Stimulated activated CD8-positive, alpha-beta memory T cell treated with anti-CD3 and anti-CD28 coated beads, Interleukin-7, amount 100 ng/mL, for 48 hours (primary cell): ENCODE data around the gene RNF167.
A peak's percentile ranks its signal among the peaks of the same experiment; 100 is the strongest.

Experiments used
- DNase-seq, 2 donors: peaks; one replicate each; pipeline ENCODE4 v3.0.0-alpha.2; 2020; ENCODE audit warnings: low read depth in 1 of 2; ENCODE audit errors: extremely low read depth in 1 of 2

Gene RNF167

GRCh38 chr17:4972752-4973151, 32.7 kb downstream of the RNF167 start:
- no peak for DNase-seq

GRCh38 chr17:4973256-4974114, 33.4 kb downstream of the RNF167 start:
- no peak for DNase-seq

DNA sequence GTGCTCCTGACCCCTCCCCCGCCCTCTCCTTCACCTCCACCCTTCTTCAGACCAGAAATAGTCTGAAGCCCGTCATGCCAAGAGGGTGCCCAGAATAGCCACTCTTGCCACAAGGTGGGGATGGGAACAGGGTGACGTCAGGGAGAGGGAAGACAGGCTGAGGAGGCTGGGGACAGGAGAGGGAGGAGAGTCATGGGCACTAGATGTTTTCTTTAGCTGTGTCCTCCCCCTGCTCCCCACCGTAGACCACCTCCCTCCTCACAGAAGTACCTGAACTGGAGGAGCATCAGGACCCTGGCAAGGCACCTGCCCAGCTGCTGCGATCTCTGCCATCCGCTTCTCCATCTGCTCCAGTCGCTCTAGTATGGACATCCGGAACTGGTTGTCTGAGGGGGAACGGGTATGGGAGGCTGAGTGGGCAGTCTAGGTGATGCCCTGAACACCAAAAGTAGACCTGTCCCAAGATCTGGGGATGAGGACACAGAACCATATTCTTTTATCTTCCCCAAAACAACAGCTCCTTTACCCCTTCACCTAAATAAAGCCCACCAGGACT, 34.1 kb downstream of the RNF167 start:
- DNase-seq = no peak

DNA sequence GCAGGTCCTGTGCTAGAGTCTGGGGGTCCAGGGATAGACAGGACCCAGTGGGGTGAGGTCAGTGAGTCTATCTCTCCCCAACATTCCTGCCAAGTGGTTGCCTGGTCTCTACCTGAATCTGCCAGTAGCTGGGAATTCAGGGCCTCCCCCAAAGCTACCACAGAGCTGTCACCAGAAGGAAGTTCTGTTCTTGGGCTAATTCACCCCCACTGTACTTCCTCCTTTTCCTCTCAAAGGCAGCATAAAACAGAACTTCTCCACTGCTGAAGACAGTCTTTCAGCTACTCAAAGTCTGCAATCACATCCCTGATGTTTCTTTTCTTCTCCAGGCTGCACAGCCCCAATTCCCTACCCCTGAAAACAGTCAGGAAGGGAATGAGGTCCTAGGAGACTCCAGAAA, 38.7 kb downstream of the RNF167 start:
- DNase-seq = no peak

GRCh38 chr17:4980644-4981216, 40.7 kb downstream of the RNF167 start:
- DNase-seq = no peak

- no peak for DNase-seq
Measured at GRCh38 chr17:4982305-4982704, 42.2 kb downstream of the RNF167 start.

DNA sequence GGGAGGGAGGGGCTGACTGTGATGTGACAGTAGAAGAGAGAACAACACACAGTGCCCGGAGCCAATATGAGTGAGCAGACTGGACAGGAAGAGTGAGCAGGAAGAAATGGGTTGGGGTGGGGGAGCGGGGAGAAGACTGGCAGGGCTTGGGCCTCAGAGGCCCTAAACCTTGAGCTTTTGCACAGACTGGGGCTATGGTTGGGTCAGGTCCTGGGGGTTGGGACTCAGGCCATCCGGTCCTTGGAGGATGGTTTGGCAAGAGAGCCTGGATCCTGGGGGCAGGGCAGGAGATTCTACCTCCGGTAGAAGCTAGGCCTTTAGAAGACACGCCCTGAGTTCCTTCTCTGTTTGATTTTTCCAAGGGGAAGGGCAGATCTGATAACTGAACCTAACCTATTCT, 46.3 kb downstream of the RNF167 start:
- no peak for DNase-seq

- DNase-seq = peak; percentile 77 to 84
Measured at GRCh38 chr17:4986951-4987766, 47.1 kb downstream of the RNF167 start, which contains the start of gene CAMTA2. Gene CAMTA2 (minus strand): TSS chr17:4987675. CDS start chr17:4986222, 1,453 bp downstream.

- DNase-seq = no peak
Measured at GRCh38 chr17:4987767-4988567, 47.9 kb downstream of the RNF167 start.

DNA sequence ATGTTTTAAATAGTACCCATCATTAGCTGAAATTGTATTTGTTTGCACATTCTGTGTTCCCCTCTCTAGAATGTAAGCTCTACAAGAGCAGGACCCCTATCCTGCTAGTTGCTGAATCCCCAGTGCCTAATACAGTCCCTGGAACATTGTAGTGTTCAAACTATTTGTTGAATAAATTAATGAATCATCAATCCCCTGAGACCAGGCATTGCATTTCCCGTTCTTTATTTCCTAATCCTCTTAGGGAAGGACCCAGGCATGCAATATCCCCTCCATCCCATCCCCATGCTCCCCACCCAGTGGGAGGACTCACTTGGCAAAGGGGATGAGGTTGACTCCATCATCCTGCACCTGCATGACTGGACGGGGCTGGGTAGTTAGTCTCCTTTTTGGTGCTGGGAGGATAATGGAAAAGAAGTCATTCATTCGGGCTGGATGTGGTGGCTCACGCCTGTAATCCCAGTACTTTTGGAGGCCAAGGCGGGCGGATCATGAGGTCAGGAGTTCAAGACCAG, 54.1 kb downstream of the RNF167 start:
- DNase-seq = no peak
